Activated naive CD4-positive, alpha-beta T cell treated with anti-CD3 and anti-CD28 coated beads, Interleukin-2, amount 10 ng/mL, durations not matched to agents 7 days and 5 days (primary cell): ENCODE results near the gene RMDN2.

Source experiments
- CTCF ChIA-PET: fragments of 350-600 bp; sonication (Branson Sonifier 250); formaldehyde crosslinking; loops from one replicate; lab custom pipeline; 2021; ENCODE audit warnings: antibody characterized with exemption; lab: Charles Lee
- DNase-seq: peaks from one replicate; pipeline ENCODE4 v3.0.0-alpha.2; 2020
- H3K27ac Mint-ChIP-seq: one replicate; pipeline ENCODE4 v1.8.0; 2021; ENCODE audit warnings: mild to moderate bottlenecking, moderate library complexity, mixed read lengths
- H3K27me3 Mint-ChIP-seq: one replicate; pipeline ENCODE4 v1.8.0; 2021; ENCODE audit warnings: mild to moderate bottlenecking, mixed read lengths
- H3K36me3 Mint-ChIP-seq: one replicate; pipeline ENCODE4 v1.8.0; 2021; ENCODE audit warnings: mixed read lengths
- H3K4me1 Mint-ChIP-seq: one replicate; pipeline ENCODE4 v1.8.0; 2021; ENCODE audit warnings: mixed read lengths
- H3K4me3 Mint-ChIP-seq: one replicate; pipeline ENCODE4 v1.8.0; 2021; ENCODE audit warnings: mild to moderate bottlenecking, moderate library complexity, mixed read lengths
- H3K9me3 Mint-ChIP-seq: one replicate; pipeline ENCODE4 v1.8.0; 2021; ENCODE audit warnings: mixed read lengths

The RMDN2 gene

DNA sequence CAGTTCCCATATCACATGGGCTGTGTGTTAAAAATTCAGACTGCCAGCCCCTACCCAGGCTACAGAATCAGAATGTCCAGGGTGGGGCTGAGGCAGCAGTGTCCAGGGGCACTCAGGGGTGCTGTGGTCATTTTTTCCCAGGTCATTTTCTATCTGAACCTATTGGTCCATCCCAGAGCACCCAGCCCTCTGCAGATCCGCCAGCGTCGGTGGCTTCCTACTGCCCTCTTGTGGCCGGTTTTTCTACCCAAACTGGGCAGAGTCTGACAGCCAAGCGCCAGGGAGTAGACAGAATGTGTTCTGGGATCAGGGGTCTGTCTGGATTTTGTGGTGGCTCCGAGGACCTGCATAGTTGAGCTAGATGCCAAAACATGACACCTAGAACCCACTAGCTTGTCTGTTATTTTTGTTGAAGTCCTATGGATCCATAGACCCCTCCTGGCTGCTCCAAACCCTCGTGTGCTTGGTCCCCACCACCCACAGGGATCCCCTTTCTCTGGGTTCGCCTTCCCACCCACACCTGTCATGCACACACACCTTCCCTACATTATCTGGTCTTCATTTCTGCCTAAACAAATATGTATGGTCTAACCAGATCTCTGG lies 34.1 kb upstream of the RMDN2 start:
- no peak overlapping the region for H3K4me3 Mint-ChIP-seq
- DNase-seq = peak; percentile 70
- no peaks in the 10 kb centered on the region for H3K36me3 Mint-ChIP-seq
- no peaks in the 10 kb centered on the region for H3K9me3 Mint-ChIP-seq
- H3K27ac Mint-ChIP-seq = no peak overlapping the region
- CTCF ChIA-PET = interaction anchor here (0.8 to 1.7 kb wide), 8 partner anchors 10 to 495 kb away, joined by 3 to 10 read pairs (median 4); no protein-coding TSS in a partner anchor
- peaks cover 32% of the 10 kb centered on the region for H3K27me3 Mint-ChIP-seq
- peaks cover 47% of the 10 kb centered on the region for H3K4me1 Mint-ChIP-seq

DNA sequence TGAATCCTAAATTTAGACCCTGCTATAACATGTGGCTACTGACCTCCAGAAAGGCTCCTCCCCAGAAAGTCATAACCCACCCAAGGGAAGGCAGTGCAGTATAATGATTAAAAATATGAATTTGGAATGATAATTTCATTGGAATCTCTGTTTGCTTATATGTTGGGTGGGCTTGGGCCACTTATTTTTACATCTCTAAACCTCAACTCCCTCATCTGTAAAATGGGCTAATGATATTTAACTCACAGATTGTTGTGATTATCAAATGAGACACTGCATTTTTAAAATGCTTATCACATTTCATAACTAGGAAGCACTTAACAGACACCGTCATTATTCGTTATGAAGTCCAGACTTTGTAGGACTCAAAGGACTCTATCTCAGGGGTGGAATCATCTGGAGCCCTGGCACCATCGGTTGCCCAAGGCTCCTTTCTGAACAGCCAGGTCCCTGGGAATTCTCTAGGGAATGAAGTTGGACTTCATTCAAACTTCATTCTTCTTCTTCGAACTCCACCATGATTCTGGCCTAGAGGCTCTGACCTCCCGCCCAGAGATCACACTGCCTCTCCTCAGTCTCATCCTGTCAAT lies 33.1 kb upstream of the RMDN2 start:
- no peaks in the 10 kb centered on the region for H3K36me3 Mint-ChIP-seq
- H3K4me3 Mint-ChIP-seq = peak overlapping the region; percentile 1
- CTCF ChIA-PET = interaction anchor here (0.9 to 1.7 kb wide), 6 partner anchors 11 to 495 kb away, joined by 3 to 10 read pairs (median 4); no protein-coding TSS in a partner anchor
- H3K9me3 Mint-ChIP-seq = no peaks in the 10 kb centered on the region
- H3K4me1 Mint-ChIP-seq = peaks cover 43% of the 10 kb centered on the region
- H3K27ac Mint-ChIP-seq = peak overlapping the region; percentile 20
- peaks cover 26% of the 10 kb centered on the region for H3K27me3 Mint-ChIP-seq
- DNase-seq = no peak

DNA sequence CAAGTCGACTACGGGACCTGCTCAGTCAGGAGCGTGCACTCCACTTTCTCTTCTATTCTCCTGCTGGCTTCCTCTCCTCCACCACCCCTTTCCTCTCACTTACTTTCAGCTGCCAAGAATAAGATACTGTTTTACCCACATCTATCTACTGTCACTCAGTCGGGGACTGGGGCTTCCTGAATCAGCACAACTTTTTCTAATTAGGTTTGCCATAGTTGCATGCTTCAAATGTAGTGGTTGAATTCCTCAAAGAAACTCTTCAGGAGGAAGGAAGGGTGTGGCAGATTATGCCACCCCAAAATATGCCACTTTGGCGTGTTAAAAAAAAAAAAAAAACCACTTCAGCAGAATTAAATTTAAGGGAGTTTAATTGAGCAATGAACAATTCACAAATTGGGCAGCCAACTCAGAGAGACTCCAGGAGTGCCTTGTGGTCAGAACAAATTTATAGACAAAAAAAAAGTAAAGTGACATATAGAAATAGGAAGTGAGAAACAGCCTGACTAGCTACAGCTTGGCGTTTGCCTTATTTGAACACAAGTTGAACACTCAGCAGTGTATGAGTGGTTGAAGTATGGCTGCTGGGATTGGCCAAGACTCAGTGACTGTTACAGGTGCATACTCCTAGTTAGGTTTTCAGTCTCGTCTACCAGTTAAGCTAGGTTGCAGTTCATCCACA lies 32.5 kb upstream of the RMDN2 start:
- CTCF ChIA-PET = interaction anchor here (0.6 to 1.1 kb wide), 4 partner anchors 18 to 497 kb away, joined by 3 read pairs; no protein-coding TSS in a partner anchor
- no peaks in the 10 kb centered on the region for H3K36me3 Mint-ChIP-seq
- peaks cover 41% of the 10 kb centered on the region for H3K4me1 Mint-ChIP-seq
- H3K27me3 Mint-ChIP-seq = peaks cover 23% of the 10 kb centered on the region
- H3K4me3 Mint-ChIP-seq = peak overlapping the region; percentile 1
- H3K27ac Mint-ChIP-seq = peak overlapping the region; percentile 20
- H3K9me3 Mint-ChIP-seq = no peaks in the 10 kb centered on the region
- peak; percentile 40 for DNase-seq

DNA sequence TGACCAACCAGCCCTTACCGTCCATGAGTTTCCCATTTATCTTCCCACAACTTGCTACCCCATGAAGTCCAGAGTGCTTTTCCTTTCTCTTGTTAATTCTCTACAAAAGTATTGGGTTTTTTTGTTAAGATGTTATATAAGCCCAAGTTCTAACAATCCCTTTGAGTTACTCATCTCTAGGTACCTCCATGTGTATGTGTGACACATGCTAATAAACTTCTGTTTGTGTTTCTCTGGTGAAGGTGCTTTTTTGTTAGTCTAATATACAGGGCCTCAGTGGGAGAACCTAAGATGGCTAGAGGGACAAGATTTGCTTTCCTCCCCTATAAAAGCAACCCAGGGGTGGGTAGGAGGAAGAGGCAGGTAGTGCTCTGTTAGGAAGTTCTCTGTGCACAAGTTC lies 31.8 kb upstream of the RMDN2 start:
- no peak for DNase-seq
- Mint-ChIP-seq H3K4me1 (peaks cover 39% of the 10 kb centered on the region), H3K36me3 (no peaks in the 10 kb centered on the region), H3K4me3 (no peak overlapping the region), H3K27me3 (peaks cover 23% of the 10 kb centered on the region), H3K27ac (peak overlapping the region; percentile 17), H3K9me3 (no peaks in the 10 kb centered on the region)
- CTCF ChIA-PET = interaction anchor here (0.6 to 1.1 kb wide), 2 partner anchors 19 to 360 kb away, joined by 3 read pairs; no protein-coding TSS in a partner anchor

DNA sequence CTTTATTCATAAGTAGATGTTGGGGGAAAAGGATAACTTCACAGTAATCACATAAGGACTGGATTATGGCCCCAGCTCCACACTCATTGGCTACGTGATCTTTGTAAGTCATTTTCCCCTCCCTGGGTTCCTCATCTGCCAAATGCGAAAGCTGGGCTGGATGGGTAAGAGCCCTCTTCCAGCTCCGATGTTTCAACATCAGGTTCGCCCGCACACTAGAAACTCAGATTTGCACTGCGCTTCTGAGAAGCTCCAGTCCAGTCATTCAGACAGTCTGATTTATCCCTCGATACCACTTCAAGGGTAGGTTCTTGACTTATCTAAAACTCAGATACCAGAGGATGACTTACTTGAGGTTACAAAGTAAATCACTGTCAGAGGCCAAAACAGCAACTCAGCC lies 31.0 kb upstream of the RMDN2 start:
- CTCF ChIA-PET = interaction anchor here (0.8 to 3.4 kb wide), 2 partner anchors 283 to 498 kb away, joined by 3 to 12 read pairs; no protein-coding TSS in a partner anchor
- Mint-ChIP-seq H3K4me1 (peaks cover 39% of the 10 kb centered on the region), H3K4me3 (no peak overlapping the region), H3K9me3 (no peaks in the 10 kb centered on the region), H3K27me3 (peaks cover 21% of the 10 kb centered on the region), H3K27ac (no peak overlapping the region), H3K36me3 (no peaks in the 10 kb centered on the region)
- no peak for DNase-seq

DNA sequence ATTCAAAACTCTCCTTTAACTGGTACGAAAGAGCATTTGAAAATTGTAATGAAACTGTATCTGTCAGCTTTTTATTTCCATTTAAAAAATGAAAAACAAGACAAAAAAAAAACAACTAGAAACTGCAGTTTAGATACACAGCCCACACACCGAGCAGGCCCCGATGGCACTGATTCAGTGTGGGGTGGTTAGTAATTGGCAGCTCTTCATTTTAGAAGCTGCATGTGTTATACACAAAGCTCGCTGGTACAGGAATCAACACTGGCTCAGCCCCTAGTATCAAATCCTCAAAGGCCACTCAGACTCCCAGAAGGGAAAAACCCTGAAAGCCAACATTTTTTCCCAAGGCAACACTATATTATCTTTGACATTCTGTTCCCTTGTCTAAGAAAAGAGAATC lies 30.5 kb upstream of the RMDN2 start:
- no peak overlapping the region for H3K27ac Mint-ChIP-seq
- peaks cover 17% of the 10 kb centered on the region for H3K27me3 Mint-ChIP-seq
- DNase-seq = no peak
- no peaks in the 10 kb centered on the region for H3K9me3 Mint-ChIP-seq
- CTCF ChIA-PET = interaction anchor here (0.8 to 3.4 kb wide), 3 partner anchors 283 to 499 kb away, joined by 3 to 12 read pairs (median 3); no protein-coding TSS in a partner anchor
- no peak overlapping the region for H3K4me3 Mint-ChIP-seq
- H3K36me3 Mint-ChIP-seq = no peaks in the 10 kb centered on the region
- peaks cover 39% of the 10 kb centered on the region for H3K4me1 Mint-ChIP-seq

DNA sequence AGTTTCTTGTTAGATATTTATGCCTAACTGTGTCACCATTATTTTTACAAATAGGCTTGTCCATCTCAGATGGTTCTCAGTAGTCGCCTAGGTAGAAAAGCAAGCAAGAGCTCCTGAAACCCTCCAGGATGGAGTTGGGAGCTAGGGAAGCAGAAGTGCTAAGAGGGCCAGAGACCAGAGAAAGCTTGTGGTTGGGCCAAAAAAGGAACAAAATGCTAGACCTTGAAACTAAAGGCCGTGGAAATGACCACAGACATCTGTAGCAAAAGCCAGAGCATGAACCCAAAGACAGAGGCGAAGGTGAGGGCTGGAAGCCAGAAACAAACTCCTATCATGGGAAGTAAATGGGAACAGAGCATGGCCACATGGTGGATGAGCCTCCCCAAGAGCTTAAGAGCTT lies 29.9 kb upstream of the RMDN2 start:
- Mint-ChIP-seq H3K36me3 (no peaks in the 10 kb centered on the region), H3K27me3 (peaks cover 13% of the 10 kb centered on the region), H3K4me3 (no peak overlapping the region), H3K4me1 (peaks cover 39% of the 10 kb centered on the region), H3K9me3 (no peaks in the 10 kb centered on the region), H3K27ac (no peak overlapping the region)
- CTCF ChIA-PET = interaction anchor here (1.0 to 3.4 kb wide), 2 partner anchors 379 to 499 kb away, joined by 3 to 12 read pairs; no protein-coding TSS in a partner anchor
- DNase-seq = no peak

DNA sequence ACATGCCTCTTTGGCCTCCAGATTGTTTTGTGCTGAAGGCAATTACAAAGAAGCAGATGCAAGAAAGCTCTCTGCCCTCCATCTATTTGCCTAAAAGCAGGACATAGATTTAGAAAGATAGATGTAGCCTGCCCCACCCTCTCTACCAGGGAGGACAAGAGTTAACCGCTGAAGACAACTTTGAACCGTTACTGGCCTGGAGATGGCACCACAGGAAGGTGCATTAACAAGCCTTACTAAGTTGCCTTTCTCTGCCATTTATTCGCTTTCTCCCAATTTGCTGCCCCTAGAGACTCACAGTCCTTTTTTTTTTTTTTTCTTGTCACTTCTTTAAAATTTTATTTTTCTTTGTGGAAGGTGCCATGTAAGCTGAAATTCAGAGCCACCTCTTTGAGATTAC lies 28.8 kb upstream of the RMDN2 start:
- Mint-ChIP-seq H3K4me3 (no peak overlapping the region), H3K27ac (no peak overlapping the region), H3K27me3 (peaks cover 4% of the 10 kb centered on the region), H3K4me1 (peaks cover 30% of the 10 kb centered on the region), H3K9me3 (no peaks in the 10 kb centered on the region), H3K36me3 (no peaks in the 10 kb centered on the region)
- CTCF ChIA-PET = interaction anchor here (3.4 kb wide), 1 partner anchor 500 kb away, joined by 12 read pairs; no protein-coding TSS in a partner anchor
- DNase-seq = no peak

DNA sequence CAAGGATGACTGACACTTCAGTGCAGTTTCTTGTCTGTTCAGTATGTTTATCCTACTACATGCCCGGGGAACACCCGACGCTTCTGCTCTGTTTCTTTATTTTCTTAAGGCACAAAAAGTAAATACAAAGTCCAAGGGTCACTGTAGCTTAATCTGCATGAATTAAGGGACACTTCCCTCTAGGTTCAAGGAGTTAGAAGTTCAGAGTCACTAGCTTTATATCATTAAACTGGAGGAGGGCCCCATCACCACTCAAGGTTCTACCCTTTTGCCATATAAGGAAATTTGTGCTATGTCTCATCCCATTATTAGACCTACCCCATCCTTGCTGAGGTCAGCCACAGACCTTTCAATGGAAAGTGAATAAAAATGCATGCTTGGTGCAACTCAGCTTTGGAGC lies 27.6 kb upstream of the RMDN2 start:
- Mint-ChIP-seq H3K4me3 (no peak overlapping the region), H3K27ac (no peak overlapping the region), H3K27me3 (peaks cover 4% of the 10 kb centered on the region), H3K9me3 (no peaks in the 10 kb centered on the region), H3K4me1 (peaks cover 18% of the 10 kb centered on the region), H3K36me3 (no peaks in the 10 kb centered on the region)
- CTCF ChIA-PET = interaction anchor here (1.4 to 1.5 kb wide), 2 partner anchors 218 to 377 kb away, joined by 3 read pairs; no protein-coding TSS in a partner anchor
- no peak for DNase-seq

DNA sequence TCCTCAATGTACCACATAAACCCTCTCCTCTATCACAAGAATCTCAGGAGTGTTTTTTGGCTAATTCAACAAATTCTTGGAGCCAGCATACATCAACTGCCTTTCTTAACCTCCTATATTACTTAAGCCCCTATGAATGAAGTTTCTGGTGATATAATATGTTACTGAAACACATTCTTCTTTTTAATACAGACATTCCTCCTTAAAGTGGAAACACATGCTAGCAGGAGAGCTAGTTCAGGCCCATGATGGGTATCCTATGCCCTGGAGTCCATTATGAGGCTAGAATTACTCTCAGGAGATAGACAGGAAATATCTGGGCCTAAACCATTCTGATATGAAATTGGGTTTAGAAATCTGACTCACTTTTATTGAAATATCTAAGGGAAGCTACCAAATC lies 26.6 kb upstream of the RMDN2 start:
- CTCF ChIA-PET = interaction anchor here (1.4 to 1.5 kb wide), 2 partner anchors 217 to 376 kb away, joined by 3 read pairs; no protein-coding TSS in a partner anchor
- Mint-ChIP-seq H3K36me3 (no peaks in the 10 kb centered on the region), H3K9me3 (no peaks in the 10 kb centered on the region)

DNA sequence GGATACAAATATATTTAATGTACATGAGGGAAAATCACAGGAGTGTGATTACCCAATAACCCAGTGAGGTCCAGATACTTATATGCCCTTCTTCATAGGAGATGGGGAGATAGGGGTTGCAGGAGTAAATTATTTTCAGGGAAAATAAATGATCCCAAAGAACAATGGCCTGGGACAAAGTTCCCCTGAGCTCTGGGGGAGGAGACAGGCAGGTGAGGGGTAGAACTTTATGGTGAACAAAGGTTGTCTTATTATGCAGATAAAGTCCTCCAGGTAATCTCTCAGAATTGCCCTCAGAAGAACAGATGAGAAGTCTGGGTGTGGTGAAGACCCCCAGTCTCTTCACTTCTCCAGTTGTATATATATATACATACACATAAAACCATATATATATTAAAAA lies 22.1 kb upstream of the RMDN2 start:
- Mint-ChIP-seq H3K4me1 (no peaks in the 10 kb centered on the region), H3K27me3 (peaks cover 12% of the 10 kb centered on the region), H3K4me3 (no peak overlapping the region), H3K9me3 (no peaks in the 10 kb centered on the region), H3K27ac (no peak overlapping the region), H3K36me3 (no peaks in the 10 kb centered on the region)
- CTCF ChIA-PET = no interaction called here
- DNase-seq = no peak

More for the DNA sequence above, 26.6 kb upstream of the RMDN2 start:
- H3K27ac Mint-ChIP-seq = no peak overlapping the region
- peaks cover 8% of the 10 kb centered on the region for H3K4me1 Mint-ChIP-seq
- no peak for DNase-seq
- H3K27me3 Mint-ChIP-seq = peaks cover 4% of the 10 kb centered on the region
- no peak overlapping the region for H3K4me3 Mint-ChIP-seq

DNA sequence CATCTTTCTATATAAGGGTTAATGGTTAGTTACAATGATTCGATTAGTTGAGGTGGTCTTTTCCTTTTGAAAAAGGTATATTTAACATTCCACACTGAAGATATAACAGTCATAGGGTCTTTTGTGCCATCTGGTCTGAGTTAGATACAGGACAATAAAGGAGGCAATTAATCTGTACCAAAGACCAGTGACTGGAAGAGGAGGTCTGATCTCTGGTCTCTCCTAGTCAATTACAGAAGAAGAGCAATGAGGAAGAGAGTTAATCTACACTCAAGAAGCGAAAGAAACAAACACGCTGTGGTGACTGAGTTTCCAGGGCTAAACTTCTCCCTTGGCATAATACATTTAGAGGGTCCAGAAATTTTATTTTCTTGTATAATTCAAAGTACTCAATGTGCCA lies 20.7 kb upstream of the RMDN2 start:
- H3K36me3 Mint-ChIP-seq = no peaks in the 10 kb centered on the region
- DNase-seq = no peak
- H3K4me3 Mint-ChIP-seq = no peak overlapping the region
- no peak overlapping the region for H3K27ac Mint-ChIP-seq
- no peaks in the 10 kb centered on the region for H3K9me3 Mint-ChIP-seq
- H3K27me3 Mint-ChIP-seq = peaks cover 12% of the 10 kb centered on the region
- CTCF ChIA-PET = no interaction called here
- H3K4me1 Mint-ChIP-seq = no peaks in the 10 kb centered on the region

DNA sequence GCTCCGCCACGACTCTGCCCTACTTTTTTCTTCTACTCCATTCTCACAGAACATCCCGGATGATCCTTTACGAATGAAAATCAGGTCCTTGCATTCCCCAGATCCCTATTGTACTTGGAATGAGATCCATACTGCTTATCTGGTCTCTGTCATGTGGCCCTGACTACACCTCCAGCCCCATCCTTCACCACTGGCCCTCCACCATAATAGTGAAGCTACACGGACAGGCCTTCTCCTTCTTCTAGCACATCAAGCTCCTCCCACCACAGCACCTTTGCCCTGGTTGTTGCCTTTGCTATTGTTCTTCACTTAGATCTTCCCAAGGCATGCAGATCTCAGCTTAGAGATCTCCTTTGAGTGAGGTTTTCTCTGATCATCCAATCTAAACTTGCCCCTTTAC lies 20.1 kb upstream of the RMDN2 start:
- DNase-seq = no peak
- peaks cover 12% of the 10 kb centered on the region for H3K27me3 Mint-ChIP-seq
- H3K36me3 Mint-ChIP-seq = no peaks in the 10 kb centered on the region
- no peaks in the 10 kb centered on the region for H3K9me3 Mint-ChIP-seq
- H3K4me3 Mint-ChIP-seq = no peak overlapping the region
- H3K4me1 Mint-ChIP-seq = no peaks in the 10 kb centered on the region
- CTCF ChIA-PET = no interaction called here
- H3K27ac Mint-ChIP-seq = no peak overlapping the region

DNA sequence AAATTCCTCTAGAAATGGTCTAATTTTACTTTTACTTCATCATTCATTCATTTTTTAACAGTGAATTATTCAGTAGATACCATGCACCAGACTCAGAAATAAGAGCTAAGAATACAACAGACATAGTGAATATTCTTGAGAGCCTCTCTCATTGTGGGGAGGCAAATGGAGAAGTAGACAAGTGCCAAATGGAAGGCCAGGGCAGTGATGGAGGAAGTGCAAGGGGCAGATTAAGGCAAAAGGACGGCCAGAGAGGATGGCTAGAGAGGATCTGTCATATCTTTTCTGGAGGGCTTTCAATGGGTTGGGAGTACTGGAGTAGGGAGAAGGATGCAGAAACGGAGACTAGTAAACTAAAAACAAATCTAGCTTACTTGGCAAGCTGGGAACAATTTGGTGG lies 19.0 kb upstream of the RMDN2 start:
- Mint-ChIP-seq H3K4me3 (no peak overlapping the region), H3K27me3 (peaks cover 12% of the 10 kb centered on the region), H3K4me1 (no peaks in the 10 kb centered on the region), H3K9me3 (no peaks in the 10 kb centered on the region), H3K27ac (no peak overlapping the region), H3K36me3 (no peaks in the 10 kb centered on the region)
- CTCF ChIA-PET = no interaction called here
- no peak for DNase-seq
